HG02973 (cell line): ENCODE data around the gene TTC7B.

Source experiments
- ATAC-seq: cut with Tn5 transposase; IDR thresholded peaks from one replicate; pipeline ENCODE4 v1.9.1; 2021; ENCODE audit warnings: moderate library complexity; ENCODE audit not compliant: unreplicated experiment

Gene TTC7B

DNA sequence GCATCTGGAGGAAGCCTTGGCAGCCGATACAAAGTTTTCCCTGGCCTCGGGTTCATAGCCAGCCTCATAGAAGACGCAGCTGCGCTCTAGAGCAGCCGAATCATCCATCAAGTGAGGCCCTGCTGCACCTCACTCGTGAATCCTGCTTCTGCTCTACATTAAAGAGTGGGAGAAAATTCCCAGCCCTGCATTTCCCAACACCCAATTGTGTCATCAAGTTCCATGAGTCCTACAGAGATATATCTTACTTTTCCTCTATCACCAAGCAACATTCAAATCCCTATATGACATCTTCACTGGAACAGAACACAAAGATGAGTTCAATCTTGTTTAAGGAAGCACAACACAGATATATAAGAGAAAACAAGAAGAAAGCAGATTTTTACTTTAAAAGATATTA is 139.3 kb downstream of the TTC7B start:
- no peak for ATAC-seq

DNA sequence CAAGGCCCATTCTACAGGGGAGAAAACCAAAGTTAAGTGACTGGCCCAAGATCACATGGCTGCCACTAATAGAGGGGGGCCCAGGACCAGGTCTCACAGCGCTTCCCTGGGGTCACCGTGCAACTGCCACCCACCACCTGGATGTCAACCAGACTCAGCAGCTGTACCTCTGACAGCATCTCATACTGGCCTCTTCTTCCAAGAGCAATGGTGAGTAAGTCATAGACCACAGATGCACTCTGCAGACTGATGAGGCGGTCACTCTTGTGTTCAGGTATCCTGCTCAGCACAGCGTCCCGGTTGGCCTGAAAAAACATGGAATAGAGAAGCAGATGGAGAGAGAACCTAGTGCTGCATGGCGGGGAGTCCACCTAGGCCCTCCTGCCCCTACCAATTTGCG is 139.9 kb downstream of the TTC7B start:
- ATAC-seq: no peak

DNA sequence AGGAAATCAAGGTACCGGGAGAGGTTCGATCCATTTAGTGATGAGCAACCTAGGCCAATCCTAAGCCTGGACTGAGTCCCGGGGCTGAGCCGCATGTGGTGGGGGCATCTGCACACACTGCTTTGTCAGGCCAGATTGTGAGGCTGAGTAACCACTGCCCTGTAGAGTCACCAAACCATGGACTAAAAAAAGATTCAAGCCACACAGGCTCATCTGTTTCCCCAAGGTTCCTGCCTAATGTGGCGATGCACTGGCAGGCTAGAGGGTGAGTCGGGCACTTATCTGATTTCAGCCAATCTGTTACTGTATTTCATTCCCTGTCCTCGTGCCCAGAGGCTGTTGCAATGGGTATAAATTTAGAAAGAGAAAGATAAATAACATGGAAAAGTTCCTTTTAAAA is 140.8 kb downstream of the TTC7B start:
- ATAC-seq: no peak

DNA sequence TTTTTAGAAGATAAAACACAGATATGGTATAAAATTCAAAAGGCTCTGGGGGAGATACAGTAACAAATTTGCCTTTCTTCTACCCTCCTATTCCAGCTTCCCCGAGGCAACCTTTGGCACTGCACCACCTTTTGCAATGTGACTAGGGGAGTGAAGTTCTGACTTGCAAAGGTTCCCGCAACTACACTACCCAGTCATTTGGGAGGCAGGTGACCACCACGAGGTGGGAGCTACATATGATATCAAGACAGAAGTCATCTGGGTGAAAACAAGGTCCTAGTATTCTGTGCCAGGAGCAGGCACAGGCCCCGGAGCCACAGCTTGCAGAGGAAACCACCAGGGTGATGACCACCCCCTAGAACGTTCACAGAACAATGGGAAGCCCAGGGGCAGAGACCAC is 141.5 kb downstream of the TTC7B start:
- no peak for ATAC-seq

DNA sequence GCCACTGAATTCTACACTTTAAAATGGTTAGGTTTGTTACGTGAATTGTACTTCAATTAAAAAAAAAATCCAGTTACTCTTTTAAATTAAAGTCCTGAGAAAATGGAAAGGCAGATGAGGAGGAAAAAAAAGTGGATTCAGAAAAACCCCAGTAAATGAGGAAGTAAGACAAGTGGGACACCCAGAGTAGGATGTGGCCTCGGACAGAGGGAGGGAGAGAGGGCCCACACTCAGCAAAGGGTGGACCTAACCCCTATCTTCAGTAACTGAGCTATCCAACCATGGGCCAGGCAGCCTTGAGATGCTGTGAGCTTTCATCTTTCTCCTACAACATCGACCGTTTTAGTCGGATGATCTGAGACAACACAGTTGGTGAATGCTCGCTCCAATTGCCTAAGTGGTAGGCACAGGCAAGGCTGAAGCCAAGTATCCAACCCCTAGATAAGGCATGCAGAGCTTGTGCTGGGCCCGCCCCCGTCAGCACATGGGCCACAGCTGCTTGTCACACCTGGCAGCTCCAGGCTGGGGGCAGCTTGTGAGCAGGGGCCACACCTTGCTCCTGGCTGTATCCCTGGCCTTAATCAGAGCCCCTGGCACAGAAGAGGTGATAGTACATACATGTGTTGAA is 142.1 kb downstream of the TTC7B start:
- ATAC-seq: no peak

DNA sequence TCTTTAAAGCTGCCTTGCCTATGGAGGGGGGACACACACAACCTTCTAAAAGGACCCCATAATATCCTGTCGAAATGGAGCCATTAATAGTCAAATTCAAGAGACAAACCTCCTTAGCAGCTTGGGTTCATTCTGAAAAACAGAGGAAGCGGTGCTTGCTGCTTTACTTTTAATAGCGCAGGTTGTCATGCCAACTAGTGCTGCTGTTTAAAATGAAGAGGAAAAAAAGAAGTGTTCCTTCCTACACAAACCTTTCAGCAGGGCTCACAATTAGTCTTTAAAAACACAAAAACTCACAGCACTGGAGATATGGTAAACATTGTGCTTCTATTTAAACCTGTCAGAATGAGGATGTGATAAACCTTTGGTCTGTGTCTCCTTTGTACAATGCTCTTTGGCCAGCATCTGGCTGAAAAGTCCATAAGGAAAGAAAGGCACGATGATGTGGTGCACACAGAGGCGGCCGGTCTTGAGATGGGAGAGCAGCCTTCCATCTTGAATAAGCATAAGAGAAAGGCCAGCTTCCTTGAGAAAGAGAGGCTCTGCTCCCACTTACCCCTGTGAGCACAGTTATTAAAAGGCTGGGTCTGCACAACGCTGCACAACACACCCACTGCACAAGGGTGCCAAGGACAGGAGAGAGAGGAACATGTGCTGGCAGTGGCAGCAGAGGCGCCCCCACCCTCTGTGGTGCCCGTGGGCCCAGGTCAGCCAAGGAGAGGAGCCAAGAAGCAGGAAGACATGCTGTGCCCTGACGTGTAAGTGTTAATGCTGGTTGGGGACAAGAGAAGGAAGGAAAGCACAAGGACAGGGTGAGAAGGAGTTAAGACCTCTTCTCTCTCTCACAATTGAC is 144.6 kb downstream of the TTC7B start:
- no peak for ATAC-seq

DNA sequence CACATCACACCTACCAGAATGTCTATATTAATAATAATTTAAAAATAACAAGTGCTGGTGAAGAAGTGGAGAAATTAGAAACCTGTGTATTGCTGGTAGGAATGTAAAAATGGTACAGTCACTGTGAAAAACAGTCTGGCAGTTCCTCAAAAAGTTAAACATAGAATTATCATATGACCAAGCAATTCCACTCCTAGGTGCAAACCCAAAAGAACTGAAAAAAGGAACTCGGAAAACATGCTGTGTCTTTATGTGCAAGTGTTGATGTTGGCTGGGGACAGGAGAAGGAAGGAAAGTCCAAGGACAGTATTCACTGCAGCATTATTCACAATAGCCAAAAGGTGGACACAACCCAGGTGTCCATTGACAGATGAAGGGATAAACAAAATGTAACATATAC is 146.5 kb downstream of the TTC7B start:
- ATAC-seq: no peak

DNA sequence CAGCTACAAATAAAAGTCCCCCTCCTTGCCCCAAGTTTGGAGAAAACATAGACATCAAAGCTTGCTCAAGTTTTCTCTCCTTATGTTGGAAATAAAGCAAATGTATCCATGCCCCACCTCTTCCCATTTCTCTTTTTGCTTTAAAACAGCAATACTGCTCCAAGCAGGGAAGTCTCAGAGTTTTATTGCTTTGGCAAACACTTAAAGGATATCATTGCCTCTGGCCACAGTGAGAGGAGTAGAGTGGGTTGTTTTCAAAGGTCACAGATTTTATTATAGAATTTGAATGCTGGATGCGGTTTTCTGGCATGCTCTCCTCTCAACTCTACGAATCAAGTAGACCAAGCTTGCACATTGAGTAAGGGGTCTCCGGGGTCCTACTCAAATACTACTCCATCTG is 149.7 kb downstream of the TTC7B start:
- ATAC-seq: no peak

DNA sequence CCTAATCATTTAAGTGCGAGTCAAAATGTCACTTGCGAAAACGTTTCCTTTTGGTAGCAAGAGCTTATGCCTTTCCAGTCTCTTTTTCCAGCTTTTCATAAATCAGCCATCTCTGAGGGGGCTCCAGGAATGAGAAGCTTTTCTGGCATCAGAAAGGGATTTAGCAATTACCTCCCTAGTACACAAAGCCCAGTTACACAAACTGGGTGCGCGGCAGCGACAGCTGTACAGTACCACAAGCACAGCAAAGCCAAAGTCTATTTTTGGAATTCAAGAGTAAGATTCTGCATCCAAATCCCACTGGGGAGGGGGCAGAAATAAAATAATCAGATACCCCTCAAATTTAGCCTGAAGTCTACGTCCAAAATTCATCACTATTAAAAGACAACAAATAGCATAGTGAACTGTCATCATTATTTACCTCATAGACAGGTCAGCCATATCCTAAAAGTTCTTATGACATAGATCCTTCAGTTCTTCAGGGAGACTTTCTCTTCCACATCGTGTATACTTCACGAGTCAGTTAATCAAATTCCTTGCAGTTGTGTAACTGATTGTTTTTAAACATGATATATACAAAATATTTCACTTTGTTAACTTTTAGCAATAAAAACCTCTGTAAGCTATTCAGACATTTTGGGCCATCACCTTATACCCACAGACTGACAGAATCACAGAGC is 150.8 kb downstream of the TTC7B start:
- ATAC-seq: no peak

DNA sequence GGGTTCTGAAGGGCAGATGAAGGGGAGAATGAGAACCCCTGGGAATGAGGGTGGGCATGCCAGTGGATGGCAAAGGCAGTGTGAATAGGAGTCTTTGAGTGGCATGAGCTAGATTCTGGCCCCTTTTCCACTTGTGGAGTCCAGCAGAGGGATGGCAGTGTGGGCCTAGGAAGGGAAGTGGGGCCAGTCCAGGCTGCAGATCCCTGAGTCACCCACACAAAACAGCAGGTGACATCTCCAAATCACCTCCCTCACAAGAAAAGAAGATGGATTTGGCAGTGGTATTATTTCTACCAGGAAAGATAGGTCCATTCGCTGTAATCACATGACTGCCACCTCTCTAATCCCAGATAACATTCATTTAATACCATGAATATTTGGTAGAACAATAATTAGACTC is 151.3 kb downstream of the TTC7B start:
- ATAC-seq: no peak

DNA sequence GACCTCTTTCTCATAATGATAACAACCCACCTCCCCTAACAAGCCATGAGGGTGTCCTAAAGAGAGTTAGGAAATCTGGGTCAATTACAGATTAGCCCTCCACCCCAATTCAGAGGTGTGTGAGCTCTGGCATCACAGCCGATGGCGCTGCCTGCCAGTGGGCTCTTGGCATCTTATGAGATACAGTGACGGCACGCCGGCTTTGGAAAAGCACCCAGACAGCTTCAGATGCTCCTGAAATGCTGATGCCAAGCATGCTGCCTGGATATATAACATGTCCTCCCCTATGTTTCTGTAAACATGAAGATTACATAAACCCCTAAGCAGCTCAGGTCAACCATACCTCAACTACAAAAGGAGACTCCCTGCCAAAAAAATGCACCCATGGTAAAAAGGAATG is 152.6 kb downstream of the TTC7B start:
- ATAC-seq: no peak

DNA sequence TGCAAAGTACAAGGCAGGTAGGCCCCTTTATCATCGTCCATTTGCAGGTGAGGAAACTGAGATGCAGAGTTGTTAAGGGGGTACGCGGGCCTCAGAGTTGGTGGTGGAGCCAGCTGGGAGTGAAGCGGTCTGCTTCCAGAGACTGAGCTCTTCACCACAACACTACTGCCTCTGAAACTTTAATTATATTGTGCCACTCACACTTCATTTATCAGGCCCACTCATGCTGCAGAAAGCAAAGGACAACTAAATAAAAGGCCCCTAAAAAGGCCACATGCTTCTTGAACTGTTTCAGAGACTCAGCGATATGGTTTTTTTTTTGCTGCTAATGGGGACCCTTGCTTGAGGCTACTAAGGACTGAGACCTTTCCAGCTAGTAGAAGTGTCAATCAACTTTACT is 153.1 kb downstream of the TTC7B start:
- ATAC-seq: no peak

DNA sequence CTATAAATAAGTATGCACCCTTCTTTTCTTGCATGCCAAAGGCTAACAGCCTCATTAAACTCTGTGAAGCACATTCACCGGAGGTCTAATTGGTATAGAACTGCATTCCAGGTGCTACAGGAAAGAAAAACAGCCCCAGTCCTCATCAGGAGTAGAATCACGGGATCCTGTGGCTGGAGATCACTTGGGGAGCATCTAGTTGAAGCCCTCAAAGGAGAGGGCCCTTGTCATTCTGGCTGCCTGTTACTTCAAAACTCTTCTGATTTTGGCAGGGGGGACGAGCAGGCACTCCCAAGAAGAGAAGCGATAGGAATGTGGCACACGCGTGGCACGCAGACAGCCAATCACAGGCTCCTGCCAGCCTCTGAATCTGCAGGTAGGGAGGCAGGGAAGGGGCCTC is 154.4 kb downstream of the TTC7B start:
- no peak for ATAC-seq

DNA sequence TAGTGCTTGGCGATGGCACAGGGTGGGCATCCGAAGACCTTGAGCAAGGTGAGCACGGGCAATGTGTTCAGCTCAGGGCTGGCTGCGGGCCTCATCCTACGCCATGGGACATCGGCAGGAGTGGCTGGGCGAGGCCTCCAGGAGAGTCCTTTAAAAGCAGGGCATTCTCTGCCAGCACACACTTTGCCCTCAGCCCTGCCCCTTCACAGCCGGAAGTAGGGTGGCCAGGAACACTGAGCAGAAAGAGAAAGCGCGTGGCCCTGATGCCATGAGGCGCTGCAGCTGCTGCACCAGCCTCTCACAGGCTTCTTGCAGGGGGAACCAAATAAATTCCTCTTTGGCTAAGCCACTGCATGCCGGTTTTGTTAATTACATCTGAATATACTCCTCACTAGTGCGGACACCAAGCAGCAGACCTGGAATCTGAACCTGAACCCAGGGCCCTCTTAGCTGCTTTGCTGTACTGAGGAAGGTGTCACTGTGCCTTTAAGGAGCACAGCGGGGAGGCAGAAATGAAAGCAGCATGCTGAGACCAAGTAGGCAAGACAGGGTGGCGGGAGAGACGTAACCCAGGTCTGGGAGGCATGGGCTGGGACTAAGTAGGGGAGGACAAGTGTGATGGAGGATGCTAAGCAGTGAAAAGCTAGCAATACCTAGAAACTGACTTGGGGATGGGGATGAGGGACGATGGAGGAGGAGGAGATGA is 155.2 kb downstream of the TTC7B start:
- ATAC-seq: no peak

DNA sequence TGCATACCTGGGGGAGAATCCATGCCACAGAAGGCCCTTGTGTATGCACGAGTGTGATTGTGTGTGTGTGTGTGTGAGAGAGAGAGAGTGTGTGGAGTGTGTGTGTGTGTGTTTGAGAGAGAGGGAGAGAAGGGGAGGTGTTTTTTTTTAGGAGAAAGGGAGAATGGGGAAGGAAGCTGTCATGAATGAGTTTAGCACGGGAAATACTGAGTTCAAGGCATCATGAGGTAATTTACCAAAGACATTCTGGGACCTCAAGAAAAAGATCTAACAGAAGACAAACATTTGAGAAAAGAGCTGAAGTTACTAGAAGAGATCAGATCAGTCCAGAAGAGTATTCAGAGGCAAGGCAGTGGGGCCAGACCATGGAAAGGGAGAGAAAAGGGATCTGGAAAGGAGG is 157.1 kb downstream of the TTC7B start:
- no peak for ATAC-seq

DNA sequence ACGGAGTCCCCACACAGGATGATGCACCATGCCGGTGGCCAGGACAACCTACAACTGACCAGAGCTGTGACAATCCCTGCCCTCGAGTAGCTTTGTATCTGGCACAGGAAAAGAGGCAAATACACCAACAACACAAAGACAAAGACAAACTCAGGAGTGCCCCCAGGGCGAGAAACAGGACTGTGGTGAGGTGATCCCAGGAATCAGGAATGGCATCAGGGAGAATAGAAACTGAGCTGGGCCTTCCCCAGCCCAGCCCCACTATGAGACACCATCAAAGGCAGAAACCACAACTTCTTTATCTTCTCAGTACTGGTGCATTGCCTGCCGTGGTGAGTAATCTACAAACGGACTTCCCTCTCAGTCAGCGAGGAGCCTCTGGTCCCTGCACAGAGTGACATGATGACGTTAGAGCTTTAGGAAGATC is 157.7 kb downstream of the TTC7B start:
- no peak for ATAC-seq

DNA sequence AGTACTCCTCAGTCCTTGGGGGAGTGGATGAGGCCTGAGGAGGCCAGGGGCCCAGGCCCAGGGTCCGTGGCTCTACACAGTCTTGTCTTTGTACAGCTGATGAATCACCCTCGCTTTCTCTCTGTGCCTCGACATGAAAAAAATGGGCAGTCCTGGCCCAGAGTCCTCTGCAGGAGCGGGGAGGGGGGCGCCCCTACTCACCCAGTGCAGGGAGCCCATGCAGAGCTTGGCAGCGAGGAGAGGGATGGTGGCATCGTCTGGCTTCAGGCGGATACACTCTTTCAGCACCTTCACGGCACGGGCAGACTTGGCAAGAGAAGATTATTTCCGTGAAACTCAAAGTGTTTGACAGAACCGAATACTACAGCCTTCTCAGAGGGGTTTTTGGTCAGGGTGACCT is 159.3 kb downstream of the TTC7B start:
- no peak for ATAC-seq

DNA sequence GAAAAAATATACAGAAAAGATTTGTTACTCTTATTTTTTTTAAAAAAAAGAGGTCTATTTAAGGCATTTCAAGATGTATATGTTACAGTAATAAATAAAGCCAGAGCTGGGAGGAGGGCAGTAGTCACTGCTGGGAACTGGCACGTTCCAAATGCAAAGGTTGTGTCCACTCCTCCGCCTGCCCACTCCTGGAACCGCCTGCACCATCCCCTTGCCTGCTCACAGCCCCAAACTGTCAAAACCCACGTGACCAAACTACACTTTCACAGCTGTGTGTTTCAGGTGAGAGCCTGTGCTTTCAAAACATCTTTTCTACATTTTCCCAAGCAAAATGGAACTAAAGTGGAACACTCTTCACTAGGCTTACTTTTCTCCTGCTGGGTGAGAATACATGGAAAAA is 160.4 kb downstream of the TTC7B start:
- ATAC-seq: no peak

DNA sequence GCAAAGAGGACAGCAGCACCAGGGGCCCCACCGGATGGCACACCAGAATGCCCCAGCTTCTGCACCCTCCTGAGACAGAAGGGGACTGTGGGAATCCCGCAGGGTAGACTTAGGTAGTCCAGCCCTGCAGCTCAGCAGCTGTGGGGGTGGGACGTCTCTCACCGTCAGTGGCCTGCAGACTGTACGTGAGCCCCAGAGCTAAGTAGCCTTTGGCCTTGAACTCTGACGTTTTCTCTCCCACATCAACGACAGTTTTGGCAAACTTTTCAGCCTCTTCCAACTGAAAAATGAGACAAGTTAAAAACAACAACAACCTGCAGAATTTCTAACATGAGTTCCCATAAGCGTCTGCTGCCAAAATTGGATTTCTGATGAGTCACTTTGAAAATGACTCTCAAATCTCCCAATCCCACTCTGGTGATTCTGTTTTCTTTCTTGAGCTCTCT is 161.4 kb downstream of the TTC7B start:
- no peak for ATAC-seq

DNA sequence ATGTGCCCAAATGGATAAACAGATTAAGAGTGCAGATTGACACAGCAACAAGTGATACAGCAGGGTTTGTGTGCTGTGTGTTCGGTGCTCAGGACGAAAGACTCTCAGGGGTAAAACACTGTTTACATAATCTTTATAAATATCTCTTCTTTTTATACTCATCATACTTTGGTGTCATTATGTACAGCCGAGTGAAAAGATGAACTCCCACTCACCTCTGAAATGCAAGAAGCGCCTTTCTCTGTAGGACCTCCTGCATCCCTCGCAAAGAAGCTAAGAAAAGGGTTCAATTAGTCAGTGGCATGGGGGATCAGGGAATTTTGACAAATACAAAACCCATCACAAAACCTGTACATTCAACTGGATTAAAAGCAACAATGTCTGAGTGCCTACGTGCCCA is 163.6 kb downstream of the TTC7B start:
- no peak for ATAC-seq

DNA sequence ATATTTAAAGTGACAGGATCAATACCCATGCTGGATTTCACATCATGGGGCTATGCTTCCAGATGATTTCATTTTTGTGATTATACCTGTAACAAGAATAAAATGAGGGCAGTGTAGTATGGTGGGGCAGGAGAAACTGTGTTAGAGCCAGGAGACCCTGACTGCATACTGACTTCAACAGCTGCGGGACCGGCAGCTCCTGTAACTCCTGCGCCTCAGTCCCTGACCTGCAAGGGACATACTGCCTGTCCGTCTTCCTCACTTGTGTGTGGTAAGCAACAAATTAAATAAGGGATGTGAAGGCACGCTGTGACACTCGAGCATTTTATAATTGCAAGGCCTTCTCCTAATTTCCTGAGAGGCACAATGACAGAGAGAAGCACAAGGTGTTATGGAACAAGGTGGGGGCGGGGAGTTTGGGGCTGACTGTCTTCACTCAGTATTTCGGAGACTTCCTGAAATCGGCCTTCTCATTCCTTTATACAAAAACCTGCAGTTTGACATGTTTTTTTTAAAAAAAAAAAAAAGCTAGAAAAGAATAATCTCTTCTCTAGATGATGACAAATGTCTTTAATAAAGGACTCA is 164.2 kb downstream of the TTC7B start:
- ATAC-seq: no peak
